Measurements from ENCODE around the gene HORMAD2.

- TF ChIP-seq RAD21 (IDR thresholded peaks at IDR 0.05; ENCODE audit: low read depth) (no peak), TAF1 (IDR thresholded peaks at IDR 0.05; ENCODE audit: low read depth) (no peak), EP300 (IDR thresholded peaks at IDR 0.05; ENCODE audit: borderline replicate concordance) (no peak), NFIC (IDR thresholded peaks at IDR 0.05) (no peak), YY1 (IDR thresholded peaks at IDR 0.05; ENCODE audit: low read depth) (no peak), TEAD4 (IDR thresholded peaks at IDR 0.05) (no peak), USF1 (IDR thresholded peaks at IDR 0.05) (no peak), CREB1 (IDR thresholded peaks at IDR 0.05; ENCODE audit: low read depth) (no peak), FOXM1 (IDR thresholded peaks at IDR 0.05; ENCODE audit: borderline replicate concordance, low read depth) (no peak), CEBPB (IDR thresholded peaks at IDR 0.05) (no peak), EGR1 (IDR thresholded peaks at IDR 0.05) (no peak)
- TF ChIP-seq, protein P1, sequence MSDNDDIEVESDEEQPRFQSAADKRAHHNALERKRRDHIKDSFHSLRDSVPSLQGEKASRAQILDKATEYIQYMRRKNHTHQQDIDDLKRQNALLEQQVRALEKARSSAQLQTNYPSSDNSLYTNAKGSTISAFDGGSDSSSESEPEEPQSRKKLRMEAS (IDR thresholded peaks at IDR 0.05) = no peak
- TF ChIP-seq, protein P2, sequence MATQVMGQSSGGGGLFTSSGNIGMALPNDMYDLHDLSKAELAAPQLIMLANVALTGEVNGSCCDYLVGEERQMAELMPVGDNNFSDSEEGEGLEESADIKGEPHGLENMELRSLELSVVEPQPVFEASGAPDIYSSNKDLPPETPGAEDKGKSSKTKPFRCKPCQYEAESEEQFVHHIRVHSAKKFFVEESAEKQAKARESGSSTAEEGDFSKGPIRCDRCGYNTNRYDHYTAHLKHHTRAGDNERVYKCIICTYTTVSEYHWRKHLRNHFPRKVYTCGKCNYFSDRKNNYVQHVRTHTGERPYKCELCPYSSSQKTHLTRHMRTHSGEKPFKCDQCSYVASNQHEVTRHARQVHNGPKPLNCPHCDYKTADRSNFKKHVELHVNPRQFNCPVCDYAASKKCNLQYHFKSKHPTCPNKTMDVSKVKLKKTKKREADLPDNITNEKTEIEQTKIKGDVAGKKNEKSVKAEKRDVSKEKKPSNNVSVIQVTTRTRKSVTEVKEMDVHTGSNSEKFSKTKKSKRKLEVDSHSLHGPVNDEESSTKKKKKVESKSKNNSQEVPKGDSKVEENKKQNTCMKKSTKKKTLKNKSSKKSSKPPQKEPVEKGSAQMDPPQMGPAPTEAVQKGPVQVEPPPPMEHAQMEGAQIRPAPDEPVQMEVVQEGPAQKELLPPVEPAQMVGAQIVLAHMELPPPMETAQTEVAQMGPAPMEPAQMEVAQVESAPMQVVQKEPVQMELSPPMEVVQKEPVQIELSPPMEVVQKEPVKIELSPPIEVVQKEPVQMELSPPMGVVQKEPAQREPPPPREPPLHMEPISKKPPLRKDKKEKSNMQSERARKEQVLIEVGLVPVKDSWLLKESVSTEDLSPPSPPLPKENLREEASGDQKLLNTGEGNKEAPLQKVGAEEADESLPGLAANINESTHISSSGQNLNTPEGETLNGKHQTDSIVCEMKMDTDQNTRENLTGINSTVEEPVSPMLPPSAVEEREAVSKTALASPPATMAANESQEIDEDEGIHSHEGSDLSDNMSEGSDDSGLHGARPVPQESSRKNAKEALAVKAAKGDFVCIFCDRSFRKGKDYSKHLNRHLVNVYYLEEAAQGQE (IDR thresholded peaks at IDR 0.05; ENCODE audit: low read depth) = no peak
Observed at GRCh38 chr22:30129636-30130035, 49.4 kb downstream of the HORMAD2 start.
